Right cardiac atrium (tissue), 5 donors: Measurements from ENCODE around the gene AJUBA. TPM values are rescaled to one million over a fixed set of nuclear protein-coding genes. Genes with fewer than 3 reads are reported as not detected.

ENCODE experiments used
- ATAC-seq, 2 donors: fragments of 200-7000 bp; cut with Tn5 transposase; one replicate each; pipeline versions ENCODE4 v1.8.0 to v1.9.1; 2020; ENCODE audit warnings: moderate library complexity in 2 of 2, mild to moderate bottlenecking in 1 of 2
- DNase-seq, 3 donors: peaks; one replicate each; pipeline ENCODE4 v3.0.0-alpha.2; 2020
- H3K27ac ChIP-seq: one replicate; pipeline ENCODE4 v1.5.1; 2013; ENCODE audit warnings: mild to moderate bottlenecking, low read length, control low read depth, moderate library complexity
- H3K27me3 ChIP-seq: one replicate; pipeline ENCODE4 v1.6.1; 2013; ENCODE audit not compliant: control insufficient read depth, insufficient read depth
- H3K4me1 ChIP-seq: one replicate; pipeline ENCODE4 v1.6.1; 2013; ENCODE audit warnings: low read length; ENCODE audit not compliant: control insufficient read depth, insufficient read depth
- H3K4me3 ChIP-seq: one replicate; pipeline ENCODE4 v1.5.1; 2013; ENCODE audit warnings: low read length, control low read depth
- H3K9me3 ChIP-seq: one replicate; pipeline ENCODE4 v1.6.1; 2013; ENCODE audit warnings: low read length; ENCODE audit not compliant: control insufficient read depth
- WGBS: extraction: QIAGEN DNeasy Blood & Tissue Kit; methylation state at CpG from one replicate; pipeline ENCODE4 v1.1.7; 2013; 5-methylcytosine and 5-hydroxymethylcytosine counted together
- intact Hi-C, 4 donors: fragments of 100-400 bp; cut with DNase I; formaldehyde crosslinking; loops; one replicate each; pipeline versions ENCODE4 v1.11.0 to v1.14.0; 2022 to 2023
- polyA plus RNA-seq: library from polyadenylated mRNA; stranded (reverse); fragments of 200-250 nt; gene quantifications from one replicate; pipeline ENCODE4 v1.2.3, GENCODE V29; 2013
- total RNA-seq, 4 donors: library from RNA; stranded (reverse); fragmentation: NEBNext Ultra II Directional; extraction: Animal tissue kit (Norgen Biotek cat#: 25700); gene quantifications; one replicate each; pipeline ENCODE4 v1.2.1, GENCODE V29; 2021
- donor health status: healthy with polysubstance abuse.
- donor health status: DM: no; HTN: yes; CAD: no.
- donor health status: DM: no; HTN: no; CAD: no.
- donor health status: DM: no; HTN: yes; CAD: no; lungs with severe emphysema.
- donor health status: DM: yes; HTN: yes; CAD: no.

Gene AJUBA
- total and polyA plus RNA-seq, 5 donors, result 4.8 to 6.9 (median 6.4) TPM

GRCh38 chr14:22929104-22929960, 53.0 kb downstream of the AJUBA start, which contains the start of gene PRMT5:
Gene PRMT5, minus strand, starts transcription at chr14:22929376. Its CDS starts 15 bp downstream, at chr14:22929361.
- intact Hi-C loops, result no loop called here
- ATAC-seq, result peak; percentile 98 to 99
- under 1% methylated on average over 51 of the region's 51 CpGs for WGBS

DNA sequence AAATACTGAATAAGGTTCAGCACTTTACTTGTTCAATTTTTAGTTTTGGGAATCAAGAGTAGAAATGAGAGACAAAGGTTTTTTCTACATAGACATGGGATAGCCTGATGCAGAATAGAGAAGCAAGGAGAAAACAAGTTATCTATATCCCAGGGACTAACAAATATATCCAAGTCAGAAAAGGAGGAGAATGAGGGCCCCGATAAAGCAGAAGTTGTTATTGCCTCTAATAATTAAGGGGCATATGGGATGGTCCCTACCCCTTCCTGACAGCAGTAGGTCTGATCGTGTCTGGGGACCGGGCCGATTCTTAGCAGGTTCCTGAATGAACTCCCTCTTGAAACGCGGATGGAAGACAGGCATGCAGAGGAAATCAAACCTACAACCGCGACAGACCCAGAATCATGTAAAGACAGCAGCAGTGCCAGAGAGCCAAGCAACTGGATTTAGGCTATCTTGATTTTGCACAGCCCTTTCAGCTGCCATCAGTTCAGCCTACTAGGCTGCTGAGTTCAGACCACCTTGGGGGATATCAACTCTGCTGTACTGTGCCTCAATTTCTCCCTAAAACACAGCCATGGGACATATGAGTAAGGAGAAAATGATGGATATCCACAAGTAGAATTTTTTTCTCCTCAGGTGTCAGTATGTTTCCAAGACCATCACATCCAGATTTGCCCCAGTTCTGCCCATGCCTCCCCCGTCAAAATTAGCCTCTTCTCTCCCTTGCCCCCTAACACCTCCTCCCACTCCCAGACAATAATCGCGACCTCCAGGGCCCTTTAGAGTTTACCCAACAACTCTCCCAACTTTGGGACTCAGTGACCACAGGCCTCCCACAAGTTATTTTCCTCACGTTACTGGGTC, 53.9 kb downstream of the AJUBA start:
- no peak for ATAC-seq
- peak overlapping the region; percentile 61 for H3K27ac ChIP-seq
- no peaks in the 10 kb centered on the region for H3K27me3 ChIP-seq
- 15% methylated on average over 12 of the region's 12 CpGs for WGBS
- intact Hi-C loops, result no loop called here
- no peak for DNase-seq
- H3K9me3 ChIP-seq, result no peaks in the 10 kb centered on the region
- peak overlapping the region; percentile 65 for H3K4me3 ChIP-seq
- H3K4me1 ChIP-seq, result no peaks in the 10 kb centered on the region

More at GRCh38 chr14:22929104-22929960, 53.0 kb downstream of the AJUBA start, which contains the start of gene PRMT5:
- Histone ChIP-seq H3K27ac (peak within 1 kb of the TSS; percentile 65), H3K27me3 (no peaks in the 10 kb centered on the region), H3K4me3 (peak within 1 kb of the TSS; percentile 65), H3K9me3 (no peaks in the 10 kb centered on the region), H3K4me1 (no peaks in the 10 kb centered on the region)
- DNase-seq, result peak; percentile 99

DNA sequence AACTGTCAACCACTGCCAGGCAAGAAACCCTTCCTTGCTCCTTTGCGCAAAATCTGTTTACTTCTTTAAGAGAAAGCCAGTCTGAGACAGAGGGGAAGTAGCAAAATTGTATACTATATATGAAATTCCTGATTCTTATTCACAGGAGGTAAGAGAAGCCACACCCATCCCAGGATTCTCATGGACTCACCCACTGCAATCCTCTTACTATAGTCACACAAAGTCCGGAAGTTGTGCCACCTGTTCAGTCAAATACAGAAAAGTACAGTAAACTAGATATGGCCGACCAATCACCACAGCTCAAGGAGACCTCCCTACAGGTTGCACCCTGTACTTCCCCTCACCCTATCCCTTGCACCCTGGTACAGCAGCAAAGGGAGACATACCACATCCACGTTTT, 56.0 kb downstream of the AJUBA start:
- Histone ChIP-seq H3K4me1 (no peaks in the 10 kb centered on the region), H3K27me3 (no peaks in the 10 kb centered on the region), H3K9me3 (no peaks in the 10 kb centered on the region), H3K4me3 (no peak overlapping the region), H3K27ac (no peak overlapping the region)
- ATAC-seq (no peak), DNase-seq (no peak)
- intact Hi-C loops, result no loop called here
- WGBS, result 88% methylated on average over 4 of the region's 4 CpGs

DNA sequence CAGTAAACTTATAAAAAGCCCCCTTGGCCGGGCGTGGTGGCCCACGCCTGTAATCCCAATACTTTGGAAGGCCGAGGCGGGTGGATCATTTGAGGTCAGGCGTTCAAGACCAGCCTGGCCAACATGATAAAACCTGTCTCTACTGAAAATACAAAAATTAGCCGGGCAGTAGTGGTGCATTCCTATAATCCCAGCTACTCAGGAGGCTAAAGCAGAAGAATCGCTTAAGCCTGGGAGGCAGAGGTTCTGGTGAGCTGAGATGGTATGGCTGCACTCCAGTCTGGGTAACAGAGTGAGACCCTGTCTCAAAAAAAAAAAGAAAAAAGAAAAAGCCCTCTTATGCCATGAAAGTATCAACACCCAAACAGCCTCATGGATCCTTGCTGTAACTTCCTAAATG, 56.8 kb downstream of the AJUBA start:
- intact Hi-C loops, result no loop called here
- H3K4me3 ChIP-seq, result no peak overlapping the region
- no peak for ATAC-seq
- DNase-seq, result no peak
- H3K9me3 ChIP-seq, result no peaks in the 10 kb centered on the region
- no peaks in the 10 kb centered on the region for H3K27me3 ChIP-seq
- no peak overlapping the region for H3K27ac ChIP-seq
- H3K4me1 ChIP-seq, result no peaks in the 10 kb centered on the region
- WGBS, result 97% methylated on average over 8 of the region's 8 CpGs

GRCh38 chr14:22923746-22924145, 58.6 kb downstream of the AJUBA start:
- Histone ChIP-seq H3K4me1 (peaks cover 6% of the 10 kb centered on the region), H3K27ac (no peak overlapping the region), H3K27me3 (no peaks in the 10 kb centered on the region), H3K9me3 (no peaks in the 10 kb centered on the region), H3K4me3 (no peak overlapping the region)
- ATAC-seq, result no peak
- 96% methylated on average over 5 of the region's 5 CpGs for WGBS
- intact Hi-C loops, result no loop called here
- no peak for DNase-seq

DNA sequence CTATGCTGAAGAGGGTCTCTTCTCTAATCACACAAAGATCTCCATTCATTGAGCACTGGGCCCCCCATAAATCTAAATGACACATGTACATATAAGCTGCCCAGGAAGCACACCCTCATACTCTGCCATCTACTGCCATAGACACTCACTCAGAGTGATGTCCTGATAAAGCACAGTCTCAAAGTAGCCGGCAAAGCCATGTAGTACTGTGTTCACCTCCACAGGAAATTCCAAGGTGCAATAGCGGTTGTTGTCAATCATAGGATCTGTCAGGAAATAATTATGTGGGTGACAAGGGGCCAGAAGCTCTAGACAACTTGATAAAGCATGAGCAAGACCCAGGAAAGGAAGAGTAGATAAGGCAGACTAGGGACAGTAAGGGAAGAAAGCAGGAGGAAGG, 60.1 kb downstream of the AJUBA start:
- peaks cover 6% of the 10 kb centered on the region for H3K4me1 ChIP-seq
- no peaks in the 10 kb centered on the region for H3K9me3 ChIP-seq

More for the DNA sequence above, 60.1 kb downstream of the AJUBA start:
- intact Hi-C loops, result no loop called here
- ATAC-seq (no peak), DNase-seq (no peak)
- H3K27ac ChIP-seq, result no peak overlapping the region
- WGBS, result 80% methylated on average over 2 of the region's 2 CpGs
- H3K4me3 ChIP-seq, result no peak overlapping the region
- no peaks in the 10 kb centered on the region for H3K27me3 ChIP-seq

Other genes with a start within 250 kb of the AJUBA start
- gene OXA1L, start 215.9 kb downstream of the AJUBA start, total RNA-seq, result 100 to 1,000 TPM in 3 of 4 donors, 10 to 100 TPM in 1; 92.6 to 123 (median 114) TPM
- gene OXA1L, start 215.9 kb downstream of the AJUBA start, polyA plus RNA-seq, result 134 TPM
- 10 to 100 TPM in 1 of 4 donors, 1 to 10 TPM in 3; 5.7 to 13.6 (median 7.5) TPM for gene SLC7A7, start 167.1 kb downstream of the AJUBA start, total RNA-seq
- 3.1 TPM for gene SLC7A7, start 167.1 kb downstream of the AJUBA start, polyA plus RNA-seq
- 100 to 1,000 TPM in 1 of 4 donors, 10 to 100 TPM in 3; 86.2 to 115 (median 91.1) TPM for gene MRPL52, start 152.7 kb downstream of the AJUBA start, total RNA-seq
- gene MRPL52, start 152.7 kb downstream of the AJUBA start, polyA plus RNA-seq, result 113 TPM
- gene MMP14, start 146.0 kb downstream of the AJUBA start, total RNA-seq, result 10 to 100 TPM; 45.3 to 64.1 (median 50.0) TPM
- gene MMP14, start 146.0 kb downstream of the AJUBA start, polyA plus RNA-seq, result 33.3 TPM
- 10 to 100 TPM; 66.2 to 89.7 (median 76.5) TPM for gene LRP10, start 110.8 kb downstream of the AJUBA start, total RNA-seq
- 28.7 TPM for gene LRP10, start 110.8 kb downstream of the AJUBA start, polyA plus RNA-seq
- under 1 TPM in 1 of 4 donors, not detected in 3; 0.25 TPM for gene REM2, start 99.3 kb downstream of the AJUBA start, total RNA-seq
- 0.07 TPM for gene REM2, start 99.3 kb downstream of the AJUBA start, polyA plus RNA-seq
- gene RBM23, start 63.4 kb downstream of the AJUBA start, total RNA-seq, result 10 to 100 TPM; 56.0 to 66.3 (median 61.6) TPM
- 26.0 TPM for gene RBM23, start 63.4 kb downstream of the AJUBA start, polyA plus RNA-seq
- 10 to 100 TPM; 37.3 to 52.1 (median 49.5) TPM for gene PRMT5, start 53.2 kb downstream of the AJUBA start, total RNA-seq
- gene PRMT5, start 53.2 kb downstream of the AJUBA start, polyA plus RNA-seq, result 22.0 TPM
- 10 to 100 TPM; 16.5 to 33.5 (median 27.2) TPM for gene HAUS4, start 25.5 kb downstream of the AJUBA start, total RNA-seq
- gene HAUS4, start 25.5 kb downstream of the AJUBA start, polyA plus RNA-seq, result 29.6 TPM
- 10 to 100 TPM in 1 of 4 donors, 1 to 10 TPM in 3; 5.8 to 11.4 (median 6.7) TPM for gene C14orf93, start 27.6 kb upstream of the AJUBA start, total RNA-seq
- 4.1 TPM for gene C14orf93, start 27.6 kb upstream of the AJUBA start, polyA plus RNA-seq
- gene PSMB5, start 52.3 kb upstream of the AJUBA start, total RNA-seq, result 100 to 1,000 TPM; 108 to 126 (median 112) TPM
- 140 TPM for gene PSMB5, start 52.3 kb upstream of the AJUBA start, polyA plus RNA-seq
- gene PSMB11, start 59.7 kb upstream of the AJUBA start, total RNA-seq, result not detected
- gene PSMB11, start 59.7 kb upstream of the AJUBA start, polyA plus RNA-seq, result not detected
- gene CDH24, start 75.0 kb upstream of the AJUBA start, total RNA-seq, result 1 to 10 TPM in 3 of 4 donors, under 1 TPM in 1; 0.95 to 2.3 (median 2.2) TPM
- gene CDH24, start 75.0 kb upstream of the AJUBA start, polyA plus RNA-seq, result 2.5 TPM
- gene ACIN1, start 112.6 kb upstream of the AJUBA start, total RNA-seq, result 10 to 100 TPM; 78.9 to 87.8 (median 84.8) TPM
- gene ACIN1, start 112.6 kb upstream of the AJUBA start, polyA plus RNA-seq, result 67.1 TPM
- 10 to 100 TPM; 30.2 to 43.9 (median 41.2) TPM for gene C14orf119, start 113.0 kb upstream of the AJUBA start, total RNA-seq
- 27.3 TPM for gene C14orf119, start 113.0 kb upstream of the AJUBA start, polyA plus RNA-seq
- not detected for gene CIROP, start 122.4 kb upstream of the AJUBA start, total RNA-seq
- gene CIROP, start 122.4 kb upstream of the AJUBA start, polyA plus RNA-seq, result not detected
- not detected for gene CEBPE, start 136.7 kb upstream of the AJUBA start, total RNA-seq
- gene CEBPE, start 136.7 kb upstream of the AJUBA start, polyA plus RNA-seq, result not detected
- gene SLC7A8, start 201.1 kb upstream of the AJUBA start, total RNA-seq, result 10 to 100 TPM in 2 of 4 donors, 1 to 10 TPM in 2; 6.9 to 11.7 (median 10.1) TPM
- gene SLC7A8, start 201.1 kb upstream of the AJUBA start, polyA plus RNA-seq, result 7.8 TPM